Fibroblast of villous mesenchyme (primary cell): Measurements from ENCODE around the gene DCLK1. TPM values are rescaled to one million over a fixed set of nuclear protein-coding genes. Genes with fewer than 3 reads are reported as not detected.

Experiments used
- DNase-seq: peaks from one replicate; pipeline ENCODE4 v3.0.0-alpha.2; 2010; ENCODE audit warnings: low read depth
- H3K4me3 ChIP-seq: 2 replicates; pipeline ENCODE4 v1.5.1; 2011; ENCODE audit warnings: low read depth, mild to moderate bottlenecking, low read length
- CTCF ChIP-seq: IDR thresholded peaks from 2 replicates; pipeline ENCODE4 v1.5.1; 2012; ENCODE audit warnings: low read depth, mild to moderate bottlenecking, low read length; ENCODE audit not compliant: insufficient read depth
- total RNA-seq: library from RNA; depleted of rRNA; stranded (reverse); fragments of >200 nt; gene quantifications from 2 replicates; pipeline ENCODE4 v1.2.3, GENCODE V29; 2012

The DCLK1 gene
- total RNA-seq, 1 donor, result 0.86 TPM

GRCh38 chr13:36094478-36094877 lies 36.7 kb downstream of the DCLK1 start:
- no peak for TF ChIP-seq CTCF
- no peak for DNase-seq
- no peak overlapping the region for H3K4me3 ChIP-seq

GRCh38 chr13:36090592-36090991 lies 40.6 kb downstream of the DCLK1 start:
- TF ChIP-seq CTCF, result no peak
- H3K4me3 ChIP-seq, result no peak overlapping the region

GRCh38 chr13:36089130-36089647 lies 42.0 kb downstream of the DCLK1 start:
- DNase-seq, result peak; percentile 4
- TF ChIP-seq CTCF, result no peak
- no peak overlapping the region for H3K4me3 ChIP-seq

More at GRCh38 chr13:36090592-36090991, 40.6 kb downstream of the DCLK1 start:
- DNase-seq, result no peak

GRCh38 chr13:36088463-36088862 lies 42.7 kb downstream of the DCLK1 start:
- no peak for TF ChIP-seq CTCF
- DNase-seq, result no peak
- H3K4me3 ChIP-seq, result no peak overlapping the region

- no peak for TF ChIP-seq CTCF
- DNase-seq, result no peak
- no peak overlapping the region for H3K4me3 ChIP-seq
Observed at GRCh38 chr13:36088001-36088400, 43.2 kb downstream of the DCLK1 start.

GRCh38 chr13:36086117-36086516 lies 45.1 kb downstream of the DCLK1 start:
- no peak for TF ChIP-seq CTCF
- DNase-seq, result no peak
- no peak overlapping the region for H3K4me3 ChIP-seq

GRCh38 chr13:36084131-36084530 lies 47.1 kb downstream of the DCLK1 start:
- no peak for DNase-seq
- TF ChIP-seq CTCF, result no peak
- no peak overlapping the region for H3K4me3 ChIP-seq
